ENCODE measurements around the gene ELL2.

DNA sequence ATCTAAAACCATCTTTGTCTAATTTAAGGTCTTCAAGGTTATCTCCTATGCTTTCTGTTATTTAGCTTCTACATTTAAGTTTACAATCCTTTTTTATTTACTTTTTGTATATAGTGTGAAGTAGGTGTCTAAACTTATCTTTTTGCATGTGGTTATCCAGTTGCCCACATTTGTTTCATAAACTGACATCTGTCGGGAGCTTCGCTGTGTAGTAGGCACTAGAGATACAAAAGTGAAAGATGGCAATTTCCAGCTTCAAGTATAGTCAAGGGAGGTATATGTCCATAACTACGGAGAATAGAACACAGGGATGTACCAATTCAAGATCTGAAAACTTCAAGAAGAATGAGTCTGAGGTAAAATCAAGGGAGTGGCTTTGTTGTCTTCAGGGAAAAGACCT is 38.7 kb upstream of the ELL2 start:
- TF ChIP-seq, protein P1, sequence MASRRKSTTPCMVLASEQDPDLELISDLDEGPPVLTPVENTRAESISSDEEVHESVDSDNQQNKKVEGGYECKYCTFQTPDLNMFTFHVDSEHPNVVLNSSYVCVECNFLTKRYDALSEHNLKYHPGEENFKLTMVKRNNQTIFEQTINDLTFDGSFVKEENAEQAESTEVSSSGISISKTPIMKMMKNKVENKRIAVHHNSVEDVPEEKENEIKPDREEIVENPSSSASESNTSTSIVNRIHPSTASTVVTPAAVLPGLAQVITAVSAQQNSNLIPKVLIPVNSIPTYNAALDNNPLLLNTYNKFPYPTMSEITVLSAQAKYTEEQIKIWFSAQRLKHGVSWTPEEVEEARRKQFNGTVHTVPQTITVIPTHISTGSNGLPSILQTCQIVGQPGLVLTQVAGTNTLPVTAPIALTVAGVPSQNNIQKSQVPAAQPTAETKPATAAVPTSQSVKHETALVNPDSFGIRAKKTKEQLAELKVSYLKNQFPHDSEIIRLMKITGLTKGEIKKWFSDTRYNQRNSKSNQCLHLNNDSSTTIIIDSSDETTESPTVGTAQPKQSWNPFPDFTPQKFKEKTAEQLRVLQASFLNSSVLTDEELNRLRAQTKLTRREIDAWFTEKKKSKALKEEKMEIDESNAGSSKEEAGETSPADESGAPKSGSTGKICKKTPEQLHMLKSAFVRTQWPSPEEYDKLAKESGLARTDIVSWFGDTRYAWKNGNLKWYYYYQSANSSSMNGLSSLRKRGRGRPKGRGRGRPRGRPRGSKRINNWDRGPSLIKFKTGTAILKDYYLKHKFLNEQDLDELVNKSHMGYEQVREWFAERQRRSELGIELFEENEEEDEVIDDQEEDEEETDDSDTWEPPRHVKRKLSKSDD (CRISPR knock-in tag; IDR thresholded peaks at IDR 0.05; ENCODE audit: low read depth), result no peak
- TF ChIP-seq SATB2 (CRISPR knock-in tag; IDR thresholded peaks at IDR 0.05) (no peak), KDM1A (CRISPR knock-in tag; IDR thresholded peaks at IDR 0.05) (no peak), ZNF274 (CRISPR knock-in tag; IDR thresholded peaks at IDR 0.05) (no peak), SMC3 (IDR thresholded peaks at IDR 0.05; ENCODE audit: low read length) (no peak), SP2 (CRISPR knock-in tag; IDR thresholded peaks at IDR 0.05) (no peak), ZBTB8A (CRISPR knock-in tag; IDR thresholded peaks at IDR 0.05; ENCODE audit: borderline replicate concordance, low read depth) (no peak), BHLHE40 (IDR thresholded peaks at IDR 0.05; ENCODE audit: low read length) (no peak), ZFP36L2 (CRISPR knock-in tag; IDR thresholded peaks at IDR 0.05) (no peak), TBL1XR1 (IDR thresholded peaks at IDR 0.05; ENCODE audit: borderline replicate concordance, low read length, partially characterized antibody) (no peak), HMGA1 (CRISPR knock-in tag; conservative IDR thresholded peaks at IDR 0.05) (no peak), CBX5 (CRISPR knock-in tag; IDR thresholded peaks at IDR 0.05; ENCODE audit: borderline replicate concordance) (no peak), PCBP2 (optimal IDR thresholded peaks at IDR 0.05; ENCODE audit: low read depth, low read length, poor library complexity, severe bottlenecking) (no peak)
- TF ChIP-seq, protein P2, sequence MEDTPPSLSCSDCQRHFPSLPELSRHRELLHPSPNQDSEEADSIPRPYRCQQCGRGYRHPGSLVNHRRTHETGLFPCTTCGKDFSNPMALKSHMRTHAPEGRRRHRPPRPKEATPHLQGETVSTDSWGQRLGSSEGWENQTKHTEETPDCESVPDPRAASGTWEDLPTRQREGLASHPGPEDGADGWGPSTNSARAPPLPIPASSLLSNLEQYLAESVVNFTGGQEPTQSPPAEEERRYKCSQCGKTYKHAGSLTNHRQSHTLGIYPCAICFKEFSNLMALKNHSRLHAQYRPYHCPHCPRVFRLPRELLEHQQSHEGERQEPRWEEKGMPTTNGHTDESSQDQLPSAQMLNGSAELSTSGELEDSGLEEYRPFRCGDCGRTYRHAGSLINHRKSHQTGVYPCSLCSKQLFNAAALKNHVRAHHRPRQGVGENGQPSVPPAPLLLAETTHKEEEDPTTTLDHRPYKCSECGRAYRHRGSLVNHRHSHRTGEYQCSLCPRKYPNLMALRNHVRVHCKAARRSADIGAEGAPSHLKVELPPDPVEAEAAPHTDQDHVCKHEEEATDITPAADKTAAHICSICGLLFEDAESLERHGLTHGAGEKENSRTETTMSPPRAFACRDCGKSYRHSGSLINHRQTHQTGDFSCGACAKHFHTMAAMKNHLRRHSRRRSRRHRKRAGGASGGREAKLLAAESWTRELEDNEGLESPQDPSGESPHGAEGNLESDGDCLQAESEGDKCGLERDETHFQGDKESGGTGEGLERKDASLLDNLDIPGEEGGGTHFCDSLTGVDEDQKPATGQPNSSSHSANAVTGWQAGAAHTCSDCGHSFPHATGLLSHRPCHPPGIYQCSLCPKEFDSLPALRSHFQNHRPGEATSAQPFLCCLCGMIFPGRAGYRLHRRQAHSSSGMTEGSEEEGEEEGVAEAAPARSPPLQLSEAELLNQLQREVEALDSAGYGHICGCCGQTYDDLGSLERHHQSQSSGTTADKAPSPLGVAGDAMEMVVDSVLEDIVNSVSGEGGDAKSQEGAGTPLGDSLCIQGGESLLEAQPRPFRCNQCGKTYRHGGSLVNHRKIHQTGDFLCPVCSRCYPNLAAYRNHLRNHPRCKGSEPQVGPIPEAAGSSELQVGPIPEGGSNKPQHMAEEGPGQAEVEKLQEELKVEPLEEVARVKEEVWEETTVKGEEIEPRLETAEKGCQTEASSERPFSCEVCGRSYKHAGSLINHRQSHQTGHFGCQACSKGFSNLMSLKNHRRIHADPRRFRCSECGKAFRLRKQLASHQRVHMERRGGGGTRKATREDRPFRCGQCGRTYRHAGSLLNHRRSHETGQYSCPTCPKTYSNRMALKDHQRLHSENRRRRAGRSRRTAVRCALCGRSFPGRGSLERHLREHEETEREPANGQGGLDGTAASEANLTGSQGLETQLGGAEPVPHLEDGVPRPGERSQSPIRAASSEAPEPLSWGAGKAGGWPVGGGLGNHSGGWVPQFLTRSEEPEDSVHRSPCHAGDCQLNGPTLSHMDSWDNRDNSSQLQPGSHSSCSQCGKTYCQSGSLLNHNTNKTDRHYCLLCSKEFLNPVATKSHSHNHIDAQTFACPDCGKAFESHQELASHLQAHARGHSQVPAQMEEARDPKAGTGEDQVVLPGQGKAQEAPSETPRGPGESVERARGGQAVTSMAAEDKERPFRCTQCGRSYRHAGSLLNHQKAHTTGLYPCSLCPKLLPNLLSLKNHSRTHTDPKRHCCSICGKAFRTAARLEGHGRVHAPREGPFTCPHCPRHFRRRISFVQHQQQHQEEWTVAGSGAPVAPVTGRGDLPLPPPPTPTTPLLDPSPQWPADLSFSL (CRISPR knock-in tag; IDR thresholded peaks at IDR 0.05), result no peak

All from HepG2 (cell line).